Occipital lobe (tissue), 2 donors: ENCODE results near the gene EEFSEC. TPM values are rescaled to one million over a fixed set of nuclear protein-coding genes. Genes with fewer than 3 reads are reported as not detected.

Experiments used
- DNase-seq: peaks from one replicate; lab custom pipeline; 2025; lab: John Stamatoyannopoulos, UW
- total RNA-seq: library from RNA; depleted of rRNA; stranded (reverse); fragments of >200 nt; gene quantifications from one replicate; pipeline ENCODE4 v1.2.3, GENCODE V29; 2014

The EEFSEC gene
- total RNA-seq, 1 donor from 2014 or later = 5.1 TPM

DNA sequence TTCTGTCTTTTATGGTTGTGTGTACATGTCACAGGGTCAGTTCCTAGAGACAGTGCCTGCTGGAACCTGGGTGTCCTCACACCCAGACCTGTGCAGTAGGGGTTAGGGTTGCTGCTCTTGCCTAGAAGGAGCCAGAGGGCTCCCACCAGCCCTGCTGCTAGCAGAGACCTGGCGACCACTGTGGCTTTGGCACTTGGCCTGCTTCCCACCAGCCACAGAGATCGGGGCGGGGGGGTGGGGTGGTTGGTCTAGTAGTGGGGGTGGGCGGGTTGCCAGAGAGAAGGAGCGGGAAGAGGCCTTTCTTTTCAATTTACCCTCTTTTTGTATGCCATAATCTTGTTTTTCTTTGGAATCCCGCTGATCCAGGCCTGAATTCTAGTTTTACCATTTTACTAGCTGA is 29.4 kb downstream of the EEFSEC start:
- no peak for DNase-seq

DNA sequence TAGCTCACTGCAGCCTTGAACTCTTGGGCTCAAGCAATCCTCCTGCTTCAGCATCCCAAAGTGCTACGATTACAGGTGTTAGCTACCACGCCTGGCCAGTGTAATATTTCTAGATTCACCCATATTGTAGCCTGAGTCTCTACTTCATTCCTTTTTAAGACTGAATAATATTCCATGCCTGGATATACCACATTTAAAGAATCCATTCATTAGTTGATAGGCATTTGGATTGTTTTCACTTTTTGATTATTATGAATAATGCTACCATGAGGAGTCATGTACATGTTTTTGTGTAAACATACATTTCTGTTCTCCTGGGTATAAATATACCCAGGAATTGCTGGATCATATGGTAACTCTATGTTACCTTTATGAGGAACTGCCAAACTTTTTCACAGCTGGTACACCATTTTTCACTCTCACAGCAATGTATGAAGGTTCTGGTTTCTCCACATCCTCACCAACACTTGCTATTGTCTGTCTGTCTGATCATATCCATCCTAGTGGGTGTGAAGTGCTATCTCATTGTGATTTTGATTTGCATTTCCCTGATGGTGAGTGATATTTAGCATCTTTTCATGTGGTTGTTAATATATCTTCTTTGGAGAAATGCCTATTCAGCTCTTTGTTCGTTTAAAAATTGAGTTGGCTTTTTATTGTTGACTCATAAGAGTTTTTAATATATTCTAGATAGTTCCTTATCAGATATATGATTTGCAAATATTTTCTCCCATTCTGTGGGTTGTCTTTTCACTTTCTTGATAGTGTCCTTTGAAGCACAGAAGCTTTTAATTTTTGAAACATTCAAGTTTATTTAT is 32.6 kb downstream of the EEFSEC start:
- no peak for DNase-seq

DNA sequence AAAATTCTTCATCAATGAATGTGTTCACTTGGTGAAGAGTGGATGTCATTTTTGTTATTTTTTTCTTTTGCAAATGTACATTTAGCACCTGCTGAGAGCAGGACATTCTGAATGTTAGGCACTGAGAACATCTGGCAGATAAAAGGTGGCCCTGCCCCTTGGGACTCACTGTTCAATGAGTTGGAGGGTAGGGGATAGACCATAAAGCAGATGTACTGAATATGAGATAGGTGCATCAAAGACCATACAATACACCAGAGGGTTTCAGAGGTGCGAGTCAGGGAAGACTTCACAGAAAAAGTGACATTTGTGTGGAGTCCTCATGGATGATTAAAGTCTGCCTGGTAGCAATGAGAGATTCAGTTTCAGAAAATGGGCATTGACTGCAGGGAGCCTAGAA is 34.2 kb downstream of the EEFSEC start:
- DNase-seq = no peak

DNA sequence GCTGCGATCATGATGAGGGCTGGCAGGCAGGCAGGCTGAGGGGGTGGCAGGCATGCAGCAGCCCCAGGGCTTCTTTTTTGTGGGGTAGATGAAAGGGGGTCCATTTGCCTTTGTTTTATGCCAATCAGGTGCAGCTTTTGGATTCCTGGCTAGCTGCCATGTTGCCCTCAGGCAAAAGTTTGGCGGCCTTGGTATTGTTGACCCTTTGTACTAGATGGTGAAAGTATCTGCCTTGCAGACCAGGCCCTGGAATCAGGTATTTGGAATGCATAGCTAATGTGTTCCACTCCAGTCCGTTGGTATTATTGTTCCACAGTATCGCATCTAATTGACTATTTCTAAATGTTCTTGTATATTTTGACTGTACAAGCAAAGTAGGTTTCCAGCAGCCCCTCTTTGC is 35.0 kb downstream of the EEFSEC start:
- no peak for DNase-seq

DNA sequence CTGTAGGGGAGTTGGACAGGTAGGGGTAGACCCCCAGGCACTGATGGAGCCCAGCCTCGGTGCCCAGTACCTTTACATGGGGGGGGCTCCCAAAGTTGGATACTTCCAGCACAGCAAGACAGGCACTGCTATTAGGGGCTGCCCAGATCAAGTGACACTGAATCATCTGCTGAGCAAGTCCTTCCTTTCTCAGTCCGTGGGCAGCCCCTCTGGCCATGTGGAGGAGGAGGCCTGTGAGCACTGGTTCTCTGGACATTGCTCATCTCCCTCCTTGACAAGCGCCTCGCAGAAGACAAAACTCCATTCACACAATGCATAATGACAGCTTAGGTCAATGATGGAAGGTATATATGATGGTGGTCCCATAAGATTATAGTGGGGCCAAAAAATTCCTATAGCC is 35.7 kb downstream of the EEFSEC start:
- DNase-seq = no peak

DNA sequence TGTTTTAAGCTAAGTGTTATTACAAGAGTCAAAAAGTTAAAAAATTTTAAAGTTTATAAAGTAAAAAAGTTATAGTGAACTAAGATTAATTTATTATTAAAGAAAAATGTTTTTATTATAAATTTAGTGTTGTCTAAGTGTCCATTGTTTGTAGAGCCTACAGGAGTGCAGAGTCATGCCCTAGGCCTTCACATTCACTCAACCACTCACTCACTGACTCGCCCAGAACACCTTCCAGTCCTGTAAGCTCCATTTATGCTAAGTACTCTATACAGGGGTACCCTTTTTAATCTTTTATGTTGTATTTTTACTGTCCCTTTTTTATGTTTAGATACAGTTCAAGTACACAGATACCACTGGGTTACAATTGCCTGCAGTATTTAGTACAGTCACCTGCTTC is 37.2 kb downstream of the EEFSEC start:
- DNase-seq = no peak

DNA sequence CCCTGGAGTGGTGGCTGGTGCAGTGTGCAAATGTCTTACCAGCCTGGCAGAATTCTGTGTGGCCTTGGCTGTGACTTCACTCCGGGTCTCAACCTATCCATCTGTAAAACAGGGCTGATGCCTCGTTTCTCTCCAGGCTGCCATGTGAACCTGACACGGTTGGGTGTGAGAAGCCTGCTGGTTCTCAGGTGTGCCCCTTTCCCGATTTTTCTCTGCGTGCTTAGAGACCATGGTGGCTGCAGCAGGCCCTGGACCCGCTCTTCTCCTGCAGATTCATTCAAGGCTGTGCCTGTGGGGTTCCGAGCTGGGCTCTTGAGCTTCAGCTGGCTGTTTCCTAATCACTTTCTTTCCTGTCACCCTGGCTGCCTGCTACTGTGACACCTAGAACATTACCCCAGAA is 38.9 kb downstream of the EEFSEC start:
- DNase-seq = no peak

DNA sequence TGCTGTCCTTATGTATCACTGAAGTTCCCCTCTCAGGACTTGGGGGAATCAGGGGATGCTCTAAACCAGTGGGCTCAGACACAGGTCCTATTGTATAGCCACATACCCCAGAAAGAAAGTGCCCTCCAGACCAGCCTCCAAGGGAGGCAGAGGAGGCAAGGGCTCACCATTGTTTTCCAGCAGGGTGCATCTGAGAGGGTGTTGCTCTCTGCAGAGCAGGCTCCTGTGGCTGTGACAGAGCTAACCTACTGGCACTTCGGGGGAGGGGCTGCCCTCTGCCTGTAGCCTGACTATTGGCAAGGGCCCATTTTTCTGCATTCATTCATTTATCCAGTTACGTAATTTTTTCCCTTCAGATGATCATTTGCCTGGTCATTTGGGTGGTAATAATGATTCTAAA is 39.9 kb downstream of the EEFSEC start:
- no peak for DNase-seq

DNA sequence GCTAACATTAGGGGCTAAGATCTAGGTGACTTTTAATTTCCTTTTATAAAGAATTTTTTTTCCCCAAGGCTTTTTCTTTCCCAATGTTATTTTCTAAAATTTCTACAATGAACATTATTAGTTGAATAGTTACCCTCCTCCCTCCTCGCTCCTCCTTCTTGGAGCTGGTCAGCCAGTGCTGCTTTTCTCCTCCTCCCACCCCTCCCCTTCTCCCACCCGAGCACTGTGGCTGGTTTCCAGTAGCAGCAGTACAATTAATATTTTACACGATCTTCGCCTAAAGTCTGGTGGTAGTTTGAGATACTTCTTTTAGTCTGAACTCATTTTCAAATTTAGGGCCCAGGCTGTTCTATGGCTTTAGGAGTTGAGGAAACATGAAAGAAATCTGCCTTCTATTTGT is 41.6 kb downstream of the EEFSEC start:
- DNase-seq = no peak

DNA sequence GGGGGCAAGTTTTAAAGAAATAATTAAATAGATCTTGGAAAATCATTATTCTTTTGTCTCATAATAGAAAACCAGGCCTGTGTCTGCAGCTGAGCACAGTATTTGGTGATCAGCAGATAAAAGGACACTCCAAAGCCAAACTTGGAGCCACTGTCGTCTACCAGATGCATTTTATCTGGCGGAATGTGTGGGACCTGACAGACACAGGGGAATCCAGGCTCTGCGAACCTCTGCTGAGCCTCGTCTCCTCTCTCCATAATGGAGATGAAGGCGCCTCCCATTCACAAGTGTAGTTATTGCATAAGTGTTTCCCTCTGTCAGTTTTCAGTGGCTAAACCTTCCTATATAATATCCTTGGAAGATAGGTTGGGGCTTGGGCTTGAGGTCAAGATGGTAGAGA is 42.1 kb downstream of the EEFSEC start:
- no peak for DNase-seq

DNA sequence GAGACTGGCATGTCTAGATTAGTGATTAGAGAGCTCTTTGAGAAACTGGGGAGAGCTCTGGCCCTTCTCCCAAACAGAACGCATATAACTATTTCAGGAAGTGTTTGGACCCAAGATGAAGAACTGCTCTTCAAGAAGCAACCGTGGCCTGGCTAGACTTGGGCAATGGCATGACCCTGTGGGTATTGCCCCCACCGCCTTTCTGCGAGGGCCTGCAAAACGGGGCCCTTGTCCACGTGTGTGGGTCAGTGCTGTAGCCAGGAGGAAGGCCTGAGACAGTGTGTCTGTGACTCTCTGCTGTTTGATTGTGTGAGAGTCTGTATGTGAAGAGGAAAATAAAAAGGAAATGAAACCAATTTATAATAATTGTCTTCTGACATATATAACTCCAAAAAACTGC is 42.5 kb downstream of the EEFSEC start:
- no peak for DNase-seq

DNA sequence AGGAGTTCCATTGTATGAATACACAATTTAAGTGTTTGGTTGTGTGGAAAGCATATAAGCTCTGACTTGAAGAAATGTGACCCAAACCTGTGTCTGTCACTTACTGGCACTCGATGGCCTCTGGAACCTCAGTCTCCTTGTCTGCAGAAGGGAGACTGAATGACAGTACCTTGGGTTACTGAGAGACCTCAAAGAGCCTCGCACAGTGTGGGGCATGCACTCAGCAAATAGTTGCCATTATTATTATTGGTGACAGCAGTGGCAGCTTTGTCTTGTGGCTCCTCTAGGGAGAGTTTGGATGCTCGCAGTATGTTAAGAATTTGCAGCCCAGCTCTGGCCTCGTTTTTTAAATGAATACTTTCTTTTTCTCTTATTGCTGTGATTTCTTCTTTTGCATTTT is 43.4 kb downstream of the EEFSEC start:
- no peak for DNase-seq

DNA sequence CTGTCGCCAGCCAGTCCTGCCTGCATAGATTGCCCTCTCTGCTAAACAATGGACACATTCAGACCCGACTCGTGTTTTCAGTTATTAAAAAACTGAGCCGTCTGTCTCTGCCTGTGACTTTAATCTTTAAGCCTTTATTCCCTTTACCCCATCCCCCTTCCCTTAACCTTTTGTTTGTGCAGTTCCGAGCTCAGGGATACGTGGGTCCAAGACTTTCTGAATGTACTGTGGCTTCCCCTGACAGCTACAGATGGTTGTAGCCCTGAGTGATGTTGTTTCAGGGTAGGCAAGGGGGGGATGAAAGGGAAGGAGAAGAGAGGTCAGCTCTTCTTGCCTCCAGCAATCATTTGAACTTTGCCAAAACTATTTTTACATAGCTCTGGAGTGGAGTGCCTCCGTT is 44.6 kb downstream of the EEFSEC start:
- DNase-seq = no peak

DNA sequence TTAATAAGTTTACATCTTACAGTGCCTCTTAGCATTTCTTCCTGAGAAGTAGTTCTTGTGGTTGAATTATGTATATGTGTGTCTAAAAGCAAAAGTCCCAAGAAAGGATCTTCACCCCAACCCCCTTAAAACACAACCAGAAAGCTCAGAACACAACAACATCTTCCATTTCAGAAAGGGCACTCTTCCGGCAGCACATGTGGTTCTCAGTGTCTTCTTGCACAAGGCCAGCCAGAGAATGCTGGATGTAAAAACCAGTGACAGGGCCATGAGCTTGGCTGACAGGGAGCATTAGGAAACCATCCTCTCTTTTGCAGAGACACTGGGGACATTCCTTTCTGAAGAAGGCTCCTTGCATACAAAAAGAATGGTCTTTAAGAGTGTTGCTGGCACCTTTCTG is 45.0 kb downstream of the EEFSEC start:
- no peak for DNase-seq

DNA sequence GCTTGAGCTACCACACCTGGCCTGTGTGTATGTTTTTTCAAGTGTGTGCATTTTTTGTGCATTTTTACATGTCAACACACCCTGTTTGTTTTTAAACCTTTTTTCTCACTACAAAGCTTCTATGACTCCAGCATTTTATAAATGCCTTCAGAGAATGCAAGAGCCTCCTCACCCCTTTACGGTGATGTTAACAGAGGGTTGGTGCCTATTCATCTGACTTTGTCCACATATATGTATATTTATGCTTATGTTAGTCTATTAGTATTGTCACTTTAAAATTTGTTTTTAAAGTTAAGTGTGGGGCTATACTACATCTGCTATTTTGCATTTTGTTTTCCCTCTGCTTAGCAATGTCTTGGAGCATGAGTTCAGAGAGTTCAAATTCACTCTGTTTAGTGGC is 45.8 kb downstream of the EEFSEC start:
- no peak for DNase-seq

DNA sequence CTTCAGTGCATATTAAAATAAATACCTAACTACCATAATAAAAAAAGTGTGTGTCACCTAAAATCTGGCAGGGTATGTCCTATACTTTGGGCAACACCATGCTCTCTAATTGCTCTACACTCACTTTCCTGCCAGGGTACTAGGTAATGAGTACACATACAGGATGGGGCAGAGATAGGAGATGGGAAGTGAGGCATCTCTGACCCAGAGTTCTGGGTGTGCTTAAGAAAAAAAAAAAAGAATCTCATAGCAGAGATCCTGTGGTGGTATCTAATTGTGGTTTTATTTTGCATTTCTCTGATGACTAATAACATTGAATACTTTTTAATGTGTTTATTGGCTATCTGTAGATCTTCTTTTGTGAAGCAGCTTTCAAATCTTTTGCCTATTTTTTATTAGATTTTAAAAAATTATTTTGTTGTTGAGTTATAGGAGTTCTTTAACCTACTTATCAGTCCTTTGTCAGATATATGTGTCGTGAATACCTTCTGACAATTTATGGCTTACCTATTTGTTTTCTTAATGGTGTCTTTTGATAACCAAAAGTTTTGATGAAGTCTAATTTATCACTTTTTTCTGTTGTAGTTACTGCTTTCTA is 48.0 kb downstream of the EEFSEC start:
- DNase-seq = no peak

DNA sequence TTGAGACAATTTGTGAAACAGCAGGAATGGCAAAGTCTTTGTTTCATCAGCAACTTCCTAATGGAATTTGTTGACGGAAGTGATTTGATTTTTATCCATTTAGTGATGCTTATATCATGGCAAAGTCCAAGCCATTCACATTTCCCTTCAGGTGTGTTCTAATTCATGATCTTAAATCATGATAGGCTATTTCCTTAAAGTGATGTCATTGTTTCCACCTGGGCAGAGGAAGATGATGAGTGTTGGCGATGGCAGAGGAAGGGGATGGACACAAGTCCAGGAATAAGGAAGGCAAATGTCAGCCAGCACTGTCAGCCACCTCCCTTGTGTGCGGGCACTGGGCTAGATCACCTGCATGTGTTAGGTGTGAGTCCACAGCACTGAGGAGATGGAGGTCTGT is 49.9 kb downstream of the EEFSEC start:
- DNase-seq = no peak

DNA sequence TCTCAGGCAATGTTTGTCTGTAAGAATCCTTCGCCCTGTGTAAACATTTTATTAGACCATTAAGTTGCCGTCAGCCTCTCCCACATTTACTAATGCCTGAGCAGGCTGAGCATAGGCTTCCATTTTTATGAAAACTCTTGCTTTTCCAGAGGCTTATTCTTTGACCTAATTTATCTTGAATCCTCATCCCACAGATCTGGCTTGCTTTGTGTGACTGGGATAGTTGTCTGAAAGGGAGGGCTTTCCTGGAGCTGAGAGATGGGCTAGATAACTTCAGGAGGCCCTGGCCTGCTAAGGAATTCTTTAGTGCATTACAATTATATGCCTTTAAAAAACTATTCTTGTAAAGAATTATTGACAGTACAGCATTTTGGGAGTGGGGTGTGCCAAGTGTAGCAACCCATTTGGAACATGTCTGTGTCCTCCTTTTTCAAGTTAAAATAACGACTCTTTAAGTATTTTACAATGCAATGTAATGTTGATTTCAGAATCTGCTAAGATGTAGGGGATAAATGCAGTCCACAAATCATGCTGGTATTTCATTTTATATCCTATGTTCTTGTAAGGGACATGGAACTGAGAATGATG is 52.4 kb downstream of the EEFSEC start:
- no peak for DNase-seq

DNA sequence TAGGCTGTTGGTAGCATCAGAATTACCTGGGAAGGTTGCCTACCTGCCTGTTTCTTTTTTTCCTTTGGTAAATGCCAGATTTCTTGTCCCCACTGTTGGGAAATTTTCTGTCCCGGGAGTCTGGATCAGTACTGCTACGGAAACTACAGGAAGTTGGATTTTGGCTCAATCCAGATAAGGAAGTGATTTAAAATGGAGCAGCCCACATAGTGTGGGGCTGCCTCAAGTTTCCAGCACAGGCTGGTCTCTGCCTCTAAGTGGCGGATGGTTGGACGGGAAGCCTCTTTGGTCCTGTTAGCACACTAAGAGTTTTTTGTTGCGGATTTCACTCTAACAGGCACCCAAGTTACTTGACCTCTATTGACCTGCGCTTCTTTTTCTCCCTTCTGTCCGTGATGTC is 54.7 kb downstream of the EEFSEC start:
- no peak for DNase-seq

DNA sequence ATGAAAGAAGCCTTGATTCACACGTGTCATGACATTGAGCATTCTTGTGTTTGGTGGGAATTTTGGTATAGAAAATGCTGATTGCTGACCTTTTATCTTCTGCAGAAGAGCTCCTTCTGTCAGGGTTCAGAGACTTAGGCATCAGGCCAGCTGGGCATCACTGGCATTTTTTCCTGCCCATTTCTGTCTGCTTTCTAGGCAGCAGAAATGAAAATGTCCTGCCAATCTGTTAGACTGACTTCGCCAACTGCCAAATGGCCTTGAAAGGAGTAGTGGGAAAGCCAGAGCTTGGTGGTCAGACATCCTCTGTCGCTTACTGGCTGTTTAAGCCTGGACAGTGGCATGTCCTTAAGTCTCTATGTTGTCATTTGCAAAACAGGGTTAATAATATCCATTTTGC is 57.4 kb downstream of the EEFSEC start:
- no peak for DNase-seq

DNA sequence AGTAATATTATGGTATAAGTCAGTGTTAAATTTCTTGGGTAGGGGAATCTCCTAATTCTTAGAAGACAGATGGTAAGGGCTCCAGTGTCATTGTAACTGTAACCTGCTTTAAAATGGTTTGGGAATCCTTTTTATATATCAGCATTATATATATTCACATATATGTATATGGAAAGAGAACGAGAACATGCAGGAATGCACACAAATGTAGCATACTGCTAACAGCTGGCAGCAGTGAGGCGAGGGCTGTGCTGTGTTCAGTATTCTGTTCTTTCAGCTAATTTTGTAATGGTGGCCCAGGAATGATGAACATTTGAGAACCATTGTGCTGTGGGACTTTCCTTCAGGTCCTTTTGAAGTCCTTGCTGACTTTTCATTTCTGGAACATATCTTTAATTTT is 60.8 kb downstream of the EEFSEC start:
- DNase-seq = no peak

DNA sequence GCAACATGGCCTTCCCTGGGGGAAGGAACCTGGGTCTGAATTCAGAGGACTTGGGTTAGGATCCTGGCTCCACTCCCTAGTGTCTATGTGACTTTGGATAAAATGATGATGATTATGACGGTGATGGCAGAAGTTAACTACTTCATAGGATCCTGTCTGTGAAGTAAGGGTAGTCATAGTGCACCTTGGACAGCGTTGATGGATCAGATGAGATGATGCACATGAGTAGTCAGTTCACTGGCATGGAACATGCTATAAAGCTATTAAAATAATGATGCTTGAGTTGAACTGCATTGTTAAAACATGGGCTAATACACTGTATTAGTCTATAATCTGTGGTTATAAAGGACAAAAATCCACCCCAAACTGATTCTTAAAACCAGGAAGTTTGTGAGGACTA is 62.0 kb downstream of the EEFSEC start:
- DNase-seq = no peak
